GM12878 (cell line): Measurements from ENCODE around the gene PATL2. TPM values are rescaled to one million over a fixed set of nuclear protein-coding genes. Genes with fewer than 3 reads are reported as not detected.

Source experiments
- CEBPB ChIP-seq, 2 experiments: fragments of 150-350 bp in 1 of 2; IDR thresholded peaks; 2 replicates each; pipeline ENCODE4 v1.6.1; 2012 to 2014; ENCODE audit warnings: low read depth in 2 of 2, low read length in 2 of 2, borderline replicate concordance in 1 of 2, inconsistent platforms in 1 of 2
- CHD4 ChIP-seq: fragments of 200-600 bp; sonication (generic); IDR thresholded peaks from 2 replicates; pipeline ENCODE4 v1.6.1; 2016; ENCODE audit warnings: mild to moderate bottlenecking
- FOXM1 ChIP-seq: IDR thresholded peaks from 2 replicates; pipeline ENCODE4 v1.6.1; 2012; ENCODE audit warnings: low read depth, mild to moderate bottlenecking, inconsistent platforms, low read length, moderate library complexity
- IKZF2 ChIP-seq, 2 experiments: fragments of 450-650 bp; IDR thresholded peaks; 2 replicates each; pipeline ENCODE4 v1.6.1; 2017; ENCODE audit warnings: mild to moderate bottlenecking in 2 of 2, moderate library complexity in 2 of 2
- POLR2AphosphoS5 ChIP-seq: IDR thresholded peaks from 2 replicates; pipeline ENCODE4 v1.6.1; 2011; ENCODE audit warnings: mild to moderate bottlenecking, low read length, inconsistent platforms
- POU2F2 ChIP-seq: IDR thresholded peaks from 3 replicates; pipeline ENCODE4 v1.6.1; 2011; ENCODE audit warnings: low read depth, mild to moderate bottlenecking, low read length, borderline replicate concordance
- SIX5 ChIP-seq: IDR thresholded peaks from 2 replicates; pipeline ENCODE4 v1.6.1; 2011; ENCODE audit warnings: mild to moderate bottlenecking, low read depth, low read length, moderate library complexity; ENCODE audit not compliant: severe bottlenecking
- SPI1 ChIP-seq: IDR thresholded peaks from 2 replicates; pipeline ENCODE4 v1.6.1; 2011; ENCODE audit warnings: low read depth, mild to moderate bottlenecking, low read length, moderate library complexity, borderline replicate concordance; ENCODE audit not compliant: insufficient read depth
- YBX1 ChIP-seq: fragments of 450-650 bp; IDR thresholded peaks from 2 replicates; pipeline ENCODE4 v1.6.1; 2016; ENCODE audit warnings: antibody characterized with exemption
- YY1 ChIP-seq: IDR thresholded peaks from 2 replicates; pipeline ENCODE4 v1.6.1; 2011; ENCODE audit warnings: low read depth, mild to moderate bottlenecking, low read length
- ZBTB4 ChIP-seq: fragments of 450-650 bp; formaldehyde crosslinking; IDR thresholded peaks from 2 replicates; pipeline ENCODE4 v1.4.0; 2022; ENCODE audit warnings: mild to moderate bottlenecking, moderate library complexity
- polyA plus RNA-seq, 11 experiments: library from polyadenylated mRNA; depleted of rRNA in 4 of 11; unstranded in 6 of 11; stranded (reverse) in 5 of 11; fragments of >200 nt; fragmentation: Nextera tagmentation in 4 of 11; fragmentation: Illumina TruSeq in 1 of 11; extraction: Ambion mirVana in 4 of 11; extraction: Trizol in 1 of 11; gene quantifications; 1 replicate in 1 of 11; 2 replicates in 10 of 11; pipeline versions ENCODE4 v1.2.1 to v1.2.3, GENCODE V29; 2011 to 2016; ENCODE audit warnings: inconsistent platforms in 2 of 11, missing spikeins in 2 of 11, low read depth in 1 of 11
- total RNA-seq, 4 experiments: library from RNA; depleted of rRNA in 3 of 4; stranded (reverse); fragments of >200 nt in 3 of 4; fragmentation: Illumina TruSeq in 1 of 4; extraction: Trizol in 1 of 4; gene quantifications; 2 replicates each; pipeline versions ENCODE4 v1.2.1 to v1.2.3, GENCODE V29; 2013 to 2021
- TF ChIP-seq, protein P1 (sequence below): fragments of 450-650 bp; IDR thresholded peaks from 2 replicates; pipeline ENCODE4 v1.6.1; 2017; ENCODE audit warnings: low read depth, mild to moderate bottlenecking, moderate library complexity
- TF ChIP-seq, protein P2 (sequence below): fragments of 450-650 bp; formaldehyde crosslinking; IDR thresholded peaks from 2 replicates; pipeline ENCODE4 v1.4.0; 2020; ENCODE audit warnings: mild to moderate bottlenecking, moderate library complexity
- TF ChIP-seq, protein P3 (sequence below): fragments of 450-650 bp; IDR thresholded peaks from 2 replicates; pipeline ENCODE4 v1.6.1; 2014; ENCODE audit warnings: mild to moderate bottlenecking

Gene PATL2
- total and polyA plus RNA-seq, 10 of the 15 experiments (the other 5 are each of a cell fraction or from before 2014, with no cell fraction given) = 4.2 to 16.2 (median 12.1) TPM

DNA sequence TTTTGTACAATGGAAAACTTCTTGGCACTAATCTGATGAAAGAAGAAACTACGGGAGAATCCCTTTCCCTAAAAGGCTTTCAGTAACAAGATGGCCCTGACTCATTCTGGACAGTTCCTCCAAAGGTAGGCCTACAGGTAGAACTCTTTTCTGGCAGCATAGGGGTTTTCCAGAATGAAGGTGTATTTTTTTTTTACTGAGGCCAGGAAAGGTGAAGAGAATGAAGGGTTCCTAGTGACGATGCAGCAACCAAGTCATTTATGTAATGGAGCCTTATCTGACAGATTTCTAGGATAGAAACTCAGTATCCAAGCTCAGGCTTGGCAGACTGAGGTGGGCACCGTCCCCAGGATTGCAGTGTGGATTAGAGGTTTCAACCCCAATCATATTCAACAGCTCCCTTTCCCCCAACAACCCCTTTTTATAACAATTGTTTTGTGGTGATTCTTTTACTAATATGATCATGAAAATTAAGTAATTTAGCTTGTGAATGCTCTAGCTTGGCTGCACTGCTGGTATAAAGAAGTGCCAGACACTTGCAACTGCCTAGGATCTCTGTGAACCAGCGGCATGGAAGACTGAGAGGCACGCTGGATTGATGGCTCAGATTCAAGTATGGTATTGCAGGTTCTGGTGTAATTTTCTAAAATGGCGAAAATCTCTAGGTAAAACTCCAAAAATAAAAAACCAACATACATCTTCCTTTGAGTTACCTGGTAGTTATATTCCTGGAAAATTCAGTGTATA is 16.5 kb upstream of the PATL2 start (continued):
- TF ChIP-seq CEBPB (IDR thresholded peaks at IDR 0.05; ENCODE audit: borderline replicate concordance in 1 of 2, low read depth in 2 of 2, low read length in 2 of 2) = no peak
- no peak for TF ChIP-seq SIX5
- no peak for TF ChIP-seq FOXM1
- TF ChIP-seq, protein P1, sequence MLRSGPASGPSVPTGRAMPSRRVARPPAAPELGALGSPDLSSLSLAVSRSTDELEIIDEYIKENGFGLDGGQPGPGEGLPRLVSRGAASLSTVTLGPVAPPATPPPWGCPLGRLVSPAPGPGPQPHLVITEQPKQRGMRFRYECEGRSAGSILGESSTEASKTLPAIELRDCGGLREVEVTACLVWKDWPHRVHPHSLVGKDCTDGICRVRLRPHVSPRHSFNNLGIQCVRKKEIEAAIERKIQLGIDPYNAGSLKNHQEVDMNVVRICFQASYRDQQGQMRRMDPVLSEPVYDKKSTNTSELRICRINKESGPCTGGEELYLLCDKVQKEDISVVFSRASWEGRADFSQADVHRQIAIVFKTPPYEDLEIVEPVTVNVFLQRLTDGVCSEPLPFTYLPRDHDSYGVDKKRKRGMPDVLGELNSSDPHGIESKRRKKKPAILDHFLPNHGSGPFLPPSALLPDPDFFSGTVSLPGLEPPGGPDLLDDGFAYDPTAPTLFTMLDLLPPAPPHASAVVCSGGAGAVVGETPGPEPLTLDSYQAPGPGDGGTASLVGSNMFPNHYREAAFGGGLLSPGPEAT = peak; percentile 57
- no peak for TF ChIP-seq POU2F2
- TF ChIP-seq IKZF2 (IDR thresholded peaks at IDR 0.05) = peak; percentile 57 to 74
- no peak for TF ChIP-seq YBX1
- TF ChIP-seq ZBTB4 = no peak
- TF ChIP-seq SPI1 = no peak
- TF ChIP-seq, protein P2, sequence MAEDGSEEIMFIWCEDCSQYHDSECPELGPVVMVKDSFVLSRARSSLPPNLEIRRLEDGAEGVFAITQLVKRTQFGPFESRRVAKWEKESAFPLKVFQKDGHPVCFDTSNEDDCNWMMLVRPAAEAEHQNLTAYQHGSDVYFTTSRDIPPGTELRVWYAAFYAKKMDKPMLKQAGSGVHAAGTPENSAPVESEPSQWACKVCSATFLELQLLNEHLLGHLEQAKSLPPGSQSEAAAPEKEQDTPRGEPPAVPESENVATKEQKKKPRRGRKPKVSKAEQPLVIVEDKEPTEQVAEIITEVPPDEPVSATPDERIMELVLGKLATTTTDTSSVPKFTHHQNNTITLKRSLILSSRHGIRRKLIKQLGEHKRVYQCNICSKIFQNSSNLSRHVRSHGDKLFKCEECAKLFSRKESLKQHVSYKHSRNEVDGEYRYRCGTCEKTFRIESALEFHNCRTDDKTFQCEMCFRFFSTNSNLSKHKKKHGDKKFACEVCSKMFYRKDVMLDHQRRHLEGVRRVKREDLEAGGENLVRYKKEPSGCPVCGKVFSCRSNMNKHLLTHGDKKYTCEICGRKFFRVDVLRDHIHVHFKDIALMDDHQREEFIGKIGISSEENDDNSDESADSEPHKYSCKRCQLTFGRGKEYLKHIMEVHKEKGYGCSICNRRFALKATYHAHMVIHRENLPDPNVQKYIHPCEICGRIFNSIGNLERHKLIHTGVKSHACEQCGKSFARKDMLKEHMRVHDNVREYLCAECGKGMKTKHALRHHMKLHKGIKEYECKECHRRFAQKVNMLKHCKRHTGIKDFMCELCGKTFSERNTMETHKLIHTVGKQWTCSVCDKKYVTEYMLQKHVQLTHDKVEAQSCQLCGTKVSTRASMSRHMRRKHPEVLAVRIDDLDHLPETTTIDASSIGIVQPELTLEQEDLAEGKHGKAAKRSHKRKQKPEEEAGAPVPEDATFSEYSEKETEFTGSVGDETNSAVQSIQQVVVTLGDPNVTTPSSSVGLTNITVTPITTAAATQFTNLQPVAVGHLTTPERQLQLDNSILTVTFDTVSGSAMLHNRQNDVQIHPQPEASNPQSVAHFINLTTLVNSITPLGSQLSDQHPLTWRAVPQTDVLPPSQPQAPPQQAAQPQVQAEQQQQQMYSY (CRISPR knock-in tag) = no peak
- TF ChIP-seq CHD4 = no peak
- TF ChIP-seq, protein P3, sequence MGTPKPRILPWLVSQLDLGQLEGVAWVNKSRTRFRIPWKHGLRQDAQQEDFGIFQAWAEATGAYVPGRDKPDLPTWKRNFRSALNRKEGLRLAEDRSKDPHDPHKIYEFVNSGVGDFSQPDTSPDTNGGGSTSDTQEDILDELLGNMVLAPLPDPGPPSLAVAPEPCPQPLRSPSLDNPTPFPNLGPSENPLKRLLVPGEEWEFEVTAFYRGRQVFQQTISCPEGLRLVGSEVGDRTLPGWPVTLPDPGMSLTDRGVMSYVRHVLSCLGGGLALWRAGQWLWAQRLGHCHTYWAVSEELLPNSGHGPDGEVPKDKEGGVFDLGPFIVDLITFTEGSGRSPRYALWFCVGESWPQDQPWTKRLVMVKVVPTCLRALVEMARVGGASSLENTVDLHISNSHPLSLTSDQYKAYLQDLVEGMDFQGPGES = no peak
- TF ChIP-seq YY1 = 0 out of 2 replicates have a peak, but pooled peaks have one; percentile 12
- peak; percentile 56 for TF ChIP-seq POLR2AphosphoS5
